CD4-positive, alpha-beta T cell treated with Interleukin-4 for 4 hours (primary cell): ENCODE data around the gene NT5DC4.

Experiments used
- DNase-seq: peaks from one replicate; pipeline ENCODE4 v3.0.0-alpha.2; 2020

The NT5DC4 gene

GRCh38 chr2:112720785-112721184 is at the start of gene NT5DC4:
Gene NT5DC4 (plus strand): TSS chr2:112721020. CDS start chr2:112721080, 60 bp downstream.
- no peak for DNase-seq

DNA sequence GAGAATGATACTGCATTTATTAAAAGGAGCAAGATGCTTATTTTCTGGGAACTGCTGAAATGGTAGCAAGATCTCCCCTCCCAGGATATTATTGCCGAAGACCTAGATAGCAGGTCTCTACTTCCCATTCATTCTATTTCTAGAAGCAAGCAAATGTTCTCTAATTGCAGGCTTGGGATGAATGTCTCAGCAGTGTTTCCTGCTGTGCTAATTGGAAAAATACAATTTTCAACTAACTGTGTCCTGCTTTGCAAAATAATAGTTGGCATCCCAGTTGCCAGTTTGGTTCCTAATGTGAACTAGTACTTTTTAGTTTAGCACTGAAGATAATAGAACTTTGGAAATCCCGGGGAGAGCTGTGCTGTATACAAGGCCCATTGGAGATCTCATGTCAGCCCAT is 49.0 kb upstream of the NT5DC4 start:
- no peak for DNase-seq

DNA sequence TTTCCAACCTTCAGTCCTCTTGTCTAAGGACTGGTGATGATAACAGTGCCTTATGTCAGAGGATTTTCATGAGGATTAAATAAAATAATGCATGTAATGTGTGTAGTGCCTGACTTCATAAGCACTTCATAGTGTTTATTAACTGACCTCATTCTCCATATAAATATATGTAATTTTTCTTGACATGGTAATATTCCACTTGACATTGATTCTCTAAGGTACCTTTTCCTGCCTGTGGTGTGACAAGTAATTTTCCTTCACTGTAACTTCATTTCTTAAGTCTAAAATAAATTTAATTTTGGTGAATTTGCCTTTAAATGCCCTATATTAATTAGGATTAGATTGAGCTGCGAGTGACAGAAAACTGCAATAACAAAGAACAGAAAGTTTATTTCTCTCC is 47.8 kb upstream of the NT5DC4 start:
- DNase-seq: no peak

DNA sequence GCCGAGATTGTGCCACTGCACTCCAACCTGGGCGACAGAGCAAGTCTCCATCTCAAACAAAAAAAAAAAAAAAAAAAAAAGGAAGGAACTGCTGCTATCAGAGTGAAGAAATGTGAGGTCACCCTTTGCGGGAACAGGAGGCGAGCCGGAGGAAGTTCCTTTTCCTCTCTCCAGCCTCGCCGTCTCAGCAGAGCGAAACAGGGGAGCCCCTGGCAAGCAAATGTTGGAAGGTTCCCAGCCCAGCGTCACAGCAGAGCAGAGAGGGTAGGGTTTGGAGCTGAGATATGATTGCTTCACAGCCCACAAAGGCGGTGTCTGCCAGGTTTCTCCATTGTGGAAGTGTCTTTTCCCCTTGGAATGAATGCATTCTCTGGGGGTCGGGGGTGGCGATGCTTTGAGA is 46.6 kb upstream of the NT5DC4 start:
- DNase-seq: no peak

- no peak for DNase-seq
Measured at GRCh38 chr2:112679484-112679883, 41.3 kb upstream of the NT5DC4 start.

GRCh38 chr2:112680666-112681101 is 40.1 kb upstream of the NT5DC4 start:
- DNase-seq: no peak

DNA sequence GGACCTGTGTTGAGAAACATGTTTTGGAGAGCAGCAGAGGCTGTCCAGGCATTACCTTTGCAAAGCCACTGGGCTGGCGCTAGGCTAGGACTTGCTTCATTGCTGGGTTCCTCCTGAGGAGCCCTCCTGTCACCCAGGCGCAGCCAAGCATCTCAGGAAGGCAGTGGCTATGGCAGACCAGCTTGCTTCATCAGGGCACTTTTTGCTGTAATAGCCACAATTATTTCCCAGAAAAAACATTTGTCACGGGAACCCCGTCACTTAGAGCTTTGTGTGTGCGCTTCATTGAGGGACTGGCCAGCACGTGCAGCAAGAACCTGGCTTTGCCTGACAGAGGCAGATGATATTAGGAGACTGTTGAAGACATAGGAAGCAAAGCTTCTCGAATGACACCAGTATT is 38.7 kb upstream of the NT5DC4 start:
- DNase-seq: no peak

- DNase-seq: no peak
Measured at GRCh38 chr2:112683550-112684414, 37.0 kb upstream of the NT5DC4 start.

- DNase-seq: no peak
Measured at GRCh38 chr2:112684415-112684775, 36.4 kb upstream of the NT5DC4 start.

GRCh38 chr2:112685271-112685884 is 35.4 kb upstream of the NT5DC4 start:
- no peak for DNase-seq

DNA sequence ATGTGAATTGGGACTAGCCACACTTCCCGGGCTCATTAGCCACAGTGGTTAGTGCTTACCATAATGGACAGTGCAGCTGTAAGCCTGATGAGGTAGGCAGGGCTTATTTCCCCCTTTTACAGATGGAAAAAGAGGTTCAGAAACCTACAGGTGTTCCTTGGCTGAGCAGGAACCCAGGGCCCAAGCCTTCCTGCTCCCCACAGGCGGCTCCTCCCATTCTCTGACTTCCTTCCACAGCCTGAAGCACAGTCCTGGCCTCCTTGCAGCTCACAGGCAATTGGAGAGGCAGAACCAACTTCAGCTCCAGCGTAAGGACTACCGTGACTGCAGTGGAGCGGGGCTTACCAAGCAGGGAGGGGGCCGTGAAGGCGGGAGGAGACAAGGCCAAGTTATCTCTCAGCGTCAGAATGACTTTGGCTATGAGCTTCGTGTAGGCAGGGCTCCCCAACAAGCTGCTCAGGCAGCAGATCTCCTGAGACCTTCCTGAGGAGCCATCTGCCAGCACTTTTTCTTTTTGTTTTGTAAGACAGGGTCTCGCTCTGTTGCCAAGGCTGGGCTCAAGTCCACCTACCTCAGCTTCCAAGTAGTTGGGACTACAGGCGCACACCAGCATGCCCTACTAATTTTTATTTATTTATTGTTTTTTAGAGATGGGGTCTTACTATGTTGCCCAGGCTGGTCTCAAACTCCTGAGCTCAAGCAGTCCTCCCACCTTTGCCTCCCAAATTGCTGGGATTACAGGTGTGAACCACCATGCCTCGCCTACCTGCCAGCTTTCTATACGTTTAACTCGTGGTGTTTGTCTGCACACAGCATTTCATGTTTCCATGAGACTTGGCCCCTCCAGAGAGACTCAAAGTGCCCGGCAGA is 34.2 kb upstream of the NT5DC4 start:
- DNase-seq: no peak

GRCh38 chr2:112687522-112687921 is 33.3 kb upstream of the NT5DC4 start:
- no peak for DNase-seq

- no peak for DNase-seq
Measured at GRCh38 chr2:112688086-112688880, 32.5 kb upstream of the NT5DC4 start.

DNA sequence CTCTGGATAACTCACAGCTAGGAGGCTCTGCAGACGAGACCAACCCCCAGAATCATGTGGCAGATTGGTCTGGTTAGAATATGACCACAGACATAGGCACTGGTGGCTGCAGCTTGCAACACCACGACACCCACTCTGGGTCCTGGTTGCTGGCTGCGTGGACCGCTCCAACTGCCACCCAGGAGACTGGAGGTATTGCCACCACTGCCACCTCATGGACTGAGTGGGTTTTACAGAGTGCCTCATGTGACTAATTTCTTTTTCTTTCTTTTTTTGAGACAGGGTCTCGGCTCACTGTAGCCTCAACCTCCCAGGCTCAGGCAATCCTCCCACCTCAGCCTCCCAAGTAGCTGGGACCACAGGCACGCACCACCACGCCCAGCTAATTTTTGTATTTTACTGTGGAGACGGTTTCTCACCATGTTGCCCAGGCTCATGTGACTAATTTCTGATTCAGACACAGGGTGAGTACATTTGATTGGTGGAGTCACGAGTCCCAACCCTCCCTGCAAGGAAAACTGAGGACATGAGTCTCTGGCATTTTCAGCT is 29.9 kb upstream of the NT5DC4 start:
- DNase-seq: peak; percentile 72

GRCh38 chr2:112691881-112692281 is 28.9 kb upstream of the NT5DC4 start:
- no peak for DNase-seq

GRCh38 chr2:112692495-112692911 is 28.3 kb upstream of the NT5DC4 start:
- peak; percentile 73 for DNase-seq

DNA sequence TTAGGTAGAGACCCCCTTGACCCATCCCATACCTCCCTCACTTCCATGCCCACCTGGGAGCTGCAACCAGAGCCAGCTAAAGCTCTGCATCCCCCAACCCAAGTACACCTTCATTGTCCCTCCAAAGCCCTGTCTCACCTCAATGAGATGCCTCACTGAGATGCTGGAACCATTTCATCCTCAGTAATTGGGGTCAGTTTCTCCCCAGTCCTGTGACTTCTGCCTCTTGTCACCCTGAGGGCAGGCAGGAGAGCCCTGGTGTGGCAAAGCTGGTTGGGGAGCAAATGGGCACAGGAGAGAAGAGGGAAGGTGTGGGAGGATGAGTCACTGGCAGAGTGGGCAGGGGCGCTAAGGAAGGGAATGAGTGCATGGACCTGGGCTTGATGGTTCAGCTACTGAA is 27.9 kb upstream of the NT5DC4 start:
- no peak for DNase-seq

DNA sequence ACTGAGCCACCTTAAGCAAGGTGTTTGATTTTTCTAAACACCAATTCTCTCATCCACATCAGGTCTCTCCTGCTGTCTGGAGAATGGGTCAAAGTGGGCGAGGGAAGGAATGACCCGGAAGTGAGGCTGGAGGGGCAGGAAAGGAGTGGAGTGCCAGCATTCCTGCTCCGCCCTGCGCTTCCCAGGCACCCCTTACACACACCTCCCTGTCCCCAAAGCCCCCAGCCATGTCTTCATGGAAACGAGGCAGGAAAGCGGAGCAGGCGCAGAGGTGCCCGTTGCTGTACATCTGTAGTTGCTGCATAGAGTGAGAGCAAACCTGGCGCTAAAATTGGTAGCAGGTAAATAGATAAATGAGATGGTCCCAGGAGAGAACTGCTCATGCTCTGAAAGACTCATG is 27.2 kb upstream of the NT5DC4 start:
- DNase-seq: no peak

DNA sequence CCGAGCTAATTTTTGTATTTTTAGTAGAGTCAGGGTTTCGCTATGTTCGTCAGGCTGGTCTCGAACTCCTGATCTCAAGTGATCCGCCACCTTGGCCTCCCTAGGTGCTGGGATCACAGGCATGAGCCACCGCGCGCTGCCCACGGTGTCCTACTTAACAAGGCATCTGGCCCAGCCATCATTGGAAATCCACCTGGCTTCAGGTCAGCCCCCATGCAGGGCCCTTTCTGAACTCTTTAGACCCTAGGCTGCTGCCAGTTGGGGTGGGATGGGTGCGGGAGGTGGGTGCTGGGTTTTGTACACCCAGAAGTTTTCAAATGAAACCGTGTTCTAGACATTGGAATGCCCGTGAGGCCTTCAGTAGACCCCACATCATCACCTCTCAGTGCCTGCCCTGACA is 26.6 kb upstream of the NT5DC4 start:
- DNase-seq: no peak

- DNase-seq: no peak
Measured at GRCh38 chr2:112698834-112699515, 21.8 kb upstream of the NT5DC4 start.

DNA sequence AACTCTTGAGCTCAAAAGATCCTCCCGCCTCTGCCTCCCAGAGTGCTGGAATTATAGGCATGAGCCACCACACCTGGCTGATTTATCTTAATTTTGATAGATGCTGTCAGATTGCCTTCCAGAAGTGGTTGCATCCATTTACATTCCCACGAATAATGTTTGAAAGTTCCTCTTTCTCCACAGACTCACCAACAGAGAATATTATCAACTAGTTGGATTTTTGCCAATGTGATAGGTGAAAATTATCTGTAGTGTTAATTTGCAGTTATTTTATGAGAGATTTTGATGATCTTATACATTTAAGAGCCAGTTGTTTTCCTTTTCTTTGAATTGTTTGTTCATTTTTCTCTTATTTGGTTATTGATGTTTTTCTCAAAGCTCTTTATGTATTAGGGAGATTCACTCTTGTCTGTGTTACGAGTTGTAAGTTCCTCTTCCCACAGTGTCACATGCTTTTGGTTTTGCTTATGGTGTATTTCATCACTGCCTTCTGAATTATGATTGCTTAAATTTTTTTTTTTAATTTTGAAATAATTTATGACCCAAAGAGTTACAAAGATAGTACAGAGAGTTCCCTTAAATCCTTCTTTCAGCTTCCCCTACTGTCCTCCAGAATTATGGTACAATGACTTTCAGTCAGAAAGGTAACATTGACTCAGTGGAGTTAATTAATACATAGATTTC is 20.7 kb upstream of the NT5DC4 start:
- no peak for DNase-seq
